Lower leg skin (tissue), 3 donors: Measurements from ENCODE around the gene SAMD3.
"Not testable (repeated sequence)": the region's sequence is repeated elsewhere in the genome, so short reads cannot be mapped to it uniquely, and the experiment has no call there.

Experiments used
- CTCF ChIP-seq, 3 donors: fragments of 450-650 bp; IDR thresholded peaks; one replicate each; pipeline ENCODE4 v1.5.1; 2016; ENCODE audit warnings: antibody characterized with exemption in 3 of 3, mild to moderate bottlenecking in 3 of 3, moderate library complexity in 2 of 3
- POLR2A ChIP-seq, 2 donors: fragments of 450-650 bp; IDR thresholded peaks; one replicate each; pipeline ENCODE4 v1.6.1; 2016 to 2017; ENCODE audit warnings: antibody characterized with exemption in 2 of 2, mild to moderate bottlenecking in 1 of 2, moderate library complexity in 1 of 2

- TF ChIP-seq CTCF, POLR2A (IDR thresholded peaks at IDR 0.05): not testable (repeated sequence)
These were observed 7.8 kb upstream of the SAMD3 start for GRCh38 chr6:130230531-130230930.
